Ishikawa (cell line): ENCODE results near the gene SLC27A2.

Experiments
- CEBPB ChIP-seq: IDR thresholded peaks from 2 replicates; pipeline ENCODE4 v1.6.1; 2012
- CREB1 ChIP-seq: IDR thresholded peaks from 2 replicates; pipeline ENCODE4 v1.6.1; 2012; ENCODE audit warnings: low read depth
- EGR1 ChIP-seq: IDR thresholded peaks from 2 replicates; pipeline ENCODE4 v1.6.1; 2012
- EP300 ChIP-seq: IDR thresholded peaks from 2 replicates; pipeline ENCODE4 v1.6.1; 2012; ENCODE audit warnings: borderline replicate concordance
- FOXM1 ChIP-seq: IDR thresholded peaks from 2 replicates; pipeline ENCODE4 v1.6.1; 2012; ENCODE audit warnings: low read depth, borderline replicate concordance
- NFIC ChIP-seq: IDR thresholded peaks from 2 replicates; pipeline ENCODE4 v1.6.1; 2012
- RAD21 ChIP-seq: IDR thresholded peaks from 2 replicates; pipeline ENCODE4 v1.6.1; 2012; ENCODE audit warnings: low read depth
- TAF1 ChIP-seq: IDR thresholded peaks from 2 replicates; pipeline ENCODE4 v1.6.1; 2012; ENCODE audit warnings: low read depth, mild to moderate bottlenecking
- TCF12 ChIP-seq: IDR thresholded peaks from 2 replicates; pipeline ENCODE4 v1.6.1; 2012; ENCODE audit warnings: low read depth
- TEAD4 ChIP-seq: IDR thresholded peaks from 2 replicates; pipeline ENCODE4 v1.6.1; 2012
- YY1 ChIP-seq: IDR thresholded peaks from 2 replicates; pipeline ENCODE4 v1.6.1; 2012; ENCODE audit warnings: low read depth
- ZBTB7A ChIP-seq: IDR thresholded peaks from 2 replicates; pipeline ENCODE4 v1.6.1; 2012; ENCODE audit warnings: low read depth
- TF ChIP-seq, protein P1 (sequence below): IDR thresholded peaks from 2 replicates; pipeline ENCODE4 v1.6.1; 2012
- TF ChIP-seq, protein P2 (sequence below): IDR thresholded peaks from 2 replicates; pipeline ENCODE4 v1.6.1; 2012; ENCODE audit warnings: low read depth, mild to moderate bottlenecking
- TF ChIP-seq, protein P3 (sequence below): IDR thresholded peaks from 2 replicates; pipeline ENCODE4 v1.6.1; 2012

SLC27A2 gene

DNA sequence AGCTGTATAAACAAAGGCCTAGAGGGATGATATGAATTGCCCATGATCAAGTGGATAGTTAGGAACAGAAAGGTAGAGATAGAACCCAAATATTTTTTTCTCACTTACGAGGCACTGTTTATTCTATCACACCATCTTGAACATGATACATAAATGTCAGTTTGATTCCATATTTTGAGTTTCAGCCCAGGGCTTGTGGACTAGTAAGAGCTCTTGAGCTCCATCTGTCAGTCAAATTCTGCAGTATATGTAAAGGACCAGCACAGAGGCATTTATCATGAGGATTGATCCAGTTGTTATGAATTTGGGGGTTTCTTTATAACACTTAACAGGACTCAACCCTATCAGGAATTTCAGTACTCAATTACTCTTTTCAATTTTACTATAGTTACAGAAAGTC is 4.8 kb downstream of the SLC27A2 start:
- no peak for TF ChIP-seq TAF1
- TF ChIP-seq YY1, result no peak
- TF ChIP-seq, protein P1, sequence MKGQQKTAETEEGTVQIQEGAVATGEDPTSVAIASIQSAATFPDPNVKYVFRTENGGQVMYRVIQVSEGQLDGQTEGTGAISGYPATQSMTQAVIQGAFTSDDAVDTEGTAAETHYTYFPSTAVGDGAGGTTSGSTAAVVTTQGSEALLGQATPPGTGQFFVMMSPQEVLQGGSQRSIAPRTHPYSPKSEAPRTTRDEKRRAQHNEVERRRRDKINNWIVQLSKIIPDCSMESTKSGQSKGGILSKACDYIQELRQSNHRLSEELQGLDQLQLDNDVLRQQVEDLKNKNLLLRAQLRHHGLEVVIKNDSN, result no peak
- no peak for TF ChIP-seq NFIC
- no peak for TF ChIP-seq FOXM1
- TF ChIP-seq EGR1, result no peak
- TF ChIP-seq RAD21, result no peak
- no peak for TF ChIP-seq TCF12
- TF ChIP-seq CEBPB, result no peak
- TF ChIP-seq, protein P2, sequence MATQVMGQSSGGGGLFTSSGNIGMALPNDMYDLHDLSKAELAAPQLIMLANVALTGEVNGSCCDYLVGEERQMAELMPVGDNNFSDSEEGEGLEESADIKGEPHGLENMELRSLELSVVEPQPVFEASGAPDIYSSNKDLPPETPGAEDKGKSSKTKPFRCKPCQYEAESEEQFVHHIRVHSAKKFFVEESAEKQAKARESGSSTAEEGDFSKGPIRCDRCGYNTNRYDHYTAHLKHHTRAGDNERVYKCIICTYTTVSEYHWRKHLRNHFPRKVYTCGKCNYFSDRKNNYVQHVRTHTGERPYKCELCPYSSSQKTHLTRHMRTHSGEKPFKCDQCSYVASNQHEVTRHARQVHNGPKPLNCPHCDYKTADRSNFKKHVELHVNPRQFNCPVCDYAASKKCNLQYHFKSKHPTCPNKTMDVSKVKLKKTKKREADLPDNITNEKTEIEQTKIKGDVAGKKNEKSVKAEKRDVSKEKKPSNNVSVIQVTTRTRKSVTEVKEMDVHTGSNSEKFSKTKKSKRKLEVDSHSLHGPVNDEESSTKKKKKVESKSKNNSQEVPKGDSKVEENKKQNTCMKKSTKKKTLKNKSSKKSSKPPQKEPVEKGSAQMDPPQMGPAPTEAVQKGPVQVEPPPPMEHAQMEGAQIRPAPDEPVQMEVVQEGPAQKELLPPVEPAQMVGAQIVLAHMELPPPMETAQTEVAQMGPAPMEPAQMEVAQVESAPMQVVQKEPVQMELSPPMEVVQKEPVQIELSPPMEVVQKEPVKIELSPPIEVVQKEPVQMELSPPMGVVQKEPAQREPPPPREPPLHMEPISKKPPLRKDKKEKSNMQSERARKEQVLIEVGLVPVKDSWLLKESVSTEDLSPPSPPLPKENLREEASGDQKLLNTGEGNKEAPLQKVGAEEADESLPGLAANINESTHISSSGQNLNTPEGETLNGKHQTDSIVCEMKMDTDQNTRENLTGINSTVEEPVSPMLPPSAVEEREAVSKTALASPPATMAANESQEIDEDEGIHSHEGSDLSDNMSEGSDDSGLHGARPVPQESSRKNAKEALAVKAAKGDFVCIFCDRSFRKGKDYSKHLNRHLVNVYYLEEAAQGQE, result no peak
- no peak for TF ChIP-seq ZBTB7A
- TF ChIP-seq CREB1, result no peak
- TF ChIP-seq EP300, result no peak
- TF ChIP-seq, protein P3, sequence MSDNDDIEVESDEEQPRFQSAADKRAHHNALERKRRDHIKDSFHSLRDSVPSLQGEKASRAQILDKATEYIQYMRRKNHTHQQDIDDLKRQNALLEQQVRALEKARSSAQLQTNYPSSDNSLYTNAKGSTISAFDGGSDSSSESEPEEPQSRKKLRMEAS, result no peak
- no peak for TF ChIP-seq TEAD4

DNA sequence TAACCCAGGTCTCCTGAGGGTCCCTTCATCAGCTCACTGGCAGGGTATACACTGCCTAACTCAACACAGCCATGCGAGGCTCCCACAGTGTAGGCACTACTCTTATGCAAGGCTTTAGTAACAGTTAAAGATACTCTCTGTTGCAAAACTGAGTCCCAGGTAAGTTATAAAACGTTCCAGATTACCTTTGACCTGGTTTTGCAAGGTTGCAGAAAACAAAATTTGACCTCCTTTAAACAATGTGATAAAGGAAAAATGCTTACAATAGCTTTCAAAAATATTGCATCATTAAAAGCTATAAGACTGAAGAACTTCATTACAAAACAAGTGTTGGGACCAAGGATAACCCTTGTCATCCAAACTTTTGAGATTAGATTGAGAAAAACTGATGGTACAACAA is 5.5 kb downstream of the SLC27A2 start:
- TF ChIP-seq, protein P2, result no peak
- TF ChIP-seq FOXM1, result no peak

DNA sequence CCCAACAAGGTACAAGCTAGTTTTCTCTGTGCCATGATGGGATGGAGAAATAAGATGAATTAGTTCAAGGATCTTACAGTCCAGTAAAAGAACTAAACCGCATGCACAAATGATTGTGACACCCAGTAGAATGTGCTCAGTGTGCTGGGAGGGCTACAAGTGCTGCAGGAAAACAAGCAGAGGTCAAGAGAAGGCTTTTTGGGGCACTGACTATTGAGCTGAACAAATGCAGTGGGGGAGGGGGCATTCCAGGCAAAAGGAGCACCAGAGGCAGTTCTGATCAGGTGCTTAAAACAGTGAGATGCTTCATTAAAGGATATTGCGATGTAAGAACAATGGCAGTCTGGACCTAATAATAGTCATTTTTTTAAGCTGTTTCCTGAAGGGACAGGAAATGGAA is 6.0 kb downstream of the SLC27A2 start:
- TF ChIP-seq, protein P3, result no peak
- TF ChIP-seq, protein P1, result no peak
- no peak for TF ChIP-seq TAF1
- TF ChIP-seq NFIC, result no peak
- no peak for TF ChIP-seq FOXM1
- TF ChIP-seq RAD21, result no peak
- no peak for TF ChIP-seq CREB1
- no peak for TF ChIP-seq TEAD4

DNA sequence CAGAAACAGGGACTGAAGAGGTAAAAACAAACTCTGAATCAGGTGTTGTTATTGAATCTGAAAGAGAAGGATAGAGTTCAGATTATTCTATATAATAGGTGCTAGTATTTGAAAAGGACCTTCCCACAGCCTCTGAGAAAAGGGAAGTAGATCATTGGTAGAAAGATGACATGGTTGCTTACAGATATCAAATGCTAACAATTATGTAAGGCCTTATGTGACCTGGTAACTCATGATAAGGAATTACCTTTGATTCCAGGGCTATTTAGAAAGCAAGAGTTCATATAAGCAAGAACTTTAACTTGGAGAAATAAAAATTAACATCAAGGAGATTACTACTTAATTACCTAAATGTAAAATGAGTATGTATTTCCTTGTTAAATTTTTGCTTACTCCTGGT is 7.6 kb downstream of the SLC27A2 start:
- no peak for TF ChIP-seq TAF1
- no peak for TF ChIP-seq ZBTB7A
- no peak for TF ChIP-seq EGR1
- TF ChIP-seq RAD21, result no peak
- no peak for TF ChIP-seq NFIC
- TF ChIP-seq, protein P1, result no peak
- TF ChIP-seq CREB1, result no peak
- TF ChIP-seq, protein P3, result no peak
- no peak for TF ChIP-seq EP300
- TF ChIP-seq TCF12, result no peak
- TF ChIP-seq FOXM1, result no peak
- TF ChIP-seq YY1, result no peak
- TF ChIP-seq TEAD4, result no peak
- no peak for TF ChIP-seq CEBPB

DNA sequence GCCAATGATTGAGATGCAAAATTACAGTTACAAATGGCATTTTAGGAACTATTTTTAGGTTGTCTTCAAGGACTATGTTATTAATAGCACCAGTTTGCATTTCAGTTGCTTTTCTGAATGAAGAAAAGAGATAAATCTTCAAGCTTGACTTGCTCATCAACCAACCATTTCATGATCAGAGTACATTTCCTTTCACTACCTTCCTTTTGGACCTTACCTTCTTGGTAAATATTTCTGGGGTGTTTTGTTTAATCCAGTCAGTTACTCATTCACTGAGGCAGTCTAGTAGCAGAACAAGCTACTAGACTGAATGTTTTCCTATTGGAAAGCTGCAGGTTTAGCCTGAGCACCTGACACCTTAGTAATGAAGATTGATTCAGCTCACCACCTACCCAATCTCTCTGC is 8.2 kb downstream of the SLC27A2 start:
- TF ChIP-seq TCF12, result no peak
- TF ChIP-seq EP300, result no peak
- TF ChIP-seq RAD21, result no peak
- TF ChIP-seq YY1, result no peak
- TF ChIP-seq EGR1, result no peak
- TF ChIP-seq NFIC, result no peak
- no peak for TF ChIP-seq CEBPB
- no peak for TF ChIP-seq TAF1
- TF ChIP-seq, protein P1, result no peak
- TF ChIP-seq, protein P3, result no peak
- no peak for TF ChIP-seq ZBTB7A
- TF ChIP-seq CREB1, result no peak
- TF ChIP-seq FOXM1, result no peak
- no peak for TF ChIP-seq TEAD4
- TF ChIP-seq, protein P2, result no peak
